PFSK-1 (cell line): Measurements from ENCODE around the gene WSCD2.

Experiments
- FOXP2 ChIP-seq: optimal IDR thresholded peaks from 2 replicates; pipeline ENCODE3; 2011; ENCODE audit warnings: borderline replicate concordance, control low read depth, inconsistent platforms; ENCODE audit not compliant: insufficient read depth; ENCODE audit errors: extremely low read length, extremely low read depth
- POLR2AphosphoS5 ChIP-seq: IDR thresholded peaks from 2 replicates; pipeline ENCODE4 v1.6.1; 2012; ENCODE audit warnings: low read depth, mild to moderate bottlenecking, control low read depth, low read length, moderate library complexity
- SIN3A ChIP-seq: IDR thresholded peaks from 2 replicates; pipeline ENCODE4 v1.6.1; 2012; ENCODE audit warnings: mild to moderate bottlenecking, low read length, moderate library complexity, borderline replicate concordance; ENCODE audit not compliant: insufficient read depth
- TAF1 ChIP-seq: IDR thresholded peaks from 2 replicates; pipeline ENCODE4 v1.6.1; 2012; ENCODE audit warnings: low read length, control low read depth, borderline replicate concordance; ENCODE audit not compliant: insufficient read depth
- TF ChIP-seq, protein P1 (sequence below), 2 experiments: IDR thresholded peaks; 2 replicates each; pipeline versions ENCODE4 v1.6.1 to v1.8.0; 2011 to 2012; ENCODE audit warnings: low read depth in 2 of 2, low read length in 2 of 2, control low read depth in 1 of 2, inconsistent platforms in 1 of 2, mild to moderate bottlenecking in 1 of 2, moderate library complexity in 1 of 2; ENCODE audit not compliant: insufficient read depth in 1 of 2

DNA sequence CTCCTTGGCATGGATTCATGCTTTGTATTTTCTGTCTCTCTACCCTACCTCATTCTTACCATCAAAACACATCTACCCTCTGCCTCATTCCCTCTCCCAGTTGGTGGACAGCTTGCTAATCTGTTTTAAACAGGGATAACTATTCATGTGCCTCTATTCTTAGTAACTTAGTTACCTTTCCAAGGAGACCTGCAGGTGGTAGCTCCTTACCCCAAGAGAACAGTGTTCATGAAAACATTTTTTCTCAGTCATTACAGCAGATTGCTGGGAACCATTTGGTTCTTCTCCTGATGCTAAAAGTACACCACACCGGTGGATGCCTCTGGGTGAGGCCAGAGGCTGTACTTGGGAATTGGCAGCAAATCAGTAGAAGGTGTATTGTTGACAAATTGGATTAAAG is 137.0 kb downstream of the WSCD2 start:
- no peak for TF ChIP-seq TAF1
- no peak for TF ChIP-seq POLR2AphosphoS5
- TF ChIP-seq, protein P1, sequence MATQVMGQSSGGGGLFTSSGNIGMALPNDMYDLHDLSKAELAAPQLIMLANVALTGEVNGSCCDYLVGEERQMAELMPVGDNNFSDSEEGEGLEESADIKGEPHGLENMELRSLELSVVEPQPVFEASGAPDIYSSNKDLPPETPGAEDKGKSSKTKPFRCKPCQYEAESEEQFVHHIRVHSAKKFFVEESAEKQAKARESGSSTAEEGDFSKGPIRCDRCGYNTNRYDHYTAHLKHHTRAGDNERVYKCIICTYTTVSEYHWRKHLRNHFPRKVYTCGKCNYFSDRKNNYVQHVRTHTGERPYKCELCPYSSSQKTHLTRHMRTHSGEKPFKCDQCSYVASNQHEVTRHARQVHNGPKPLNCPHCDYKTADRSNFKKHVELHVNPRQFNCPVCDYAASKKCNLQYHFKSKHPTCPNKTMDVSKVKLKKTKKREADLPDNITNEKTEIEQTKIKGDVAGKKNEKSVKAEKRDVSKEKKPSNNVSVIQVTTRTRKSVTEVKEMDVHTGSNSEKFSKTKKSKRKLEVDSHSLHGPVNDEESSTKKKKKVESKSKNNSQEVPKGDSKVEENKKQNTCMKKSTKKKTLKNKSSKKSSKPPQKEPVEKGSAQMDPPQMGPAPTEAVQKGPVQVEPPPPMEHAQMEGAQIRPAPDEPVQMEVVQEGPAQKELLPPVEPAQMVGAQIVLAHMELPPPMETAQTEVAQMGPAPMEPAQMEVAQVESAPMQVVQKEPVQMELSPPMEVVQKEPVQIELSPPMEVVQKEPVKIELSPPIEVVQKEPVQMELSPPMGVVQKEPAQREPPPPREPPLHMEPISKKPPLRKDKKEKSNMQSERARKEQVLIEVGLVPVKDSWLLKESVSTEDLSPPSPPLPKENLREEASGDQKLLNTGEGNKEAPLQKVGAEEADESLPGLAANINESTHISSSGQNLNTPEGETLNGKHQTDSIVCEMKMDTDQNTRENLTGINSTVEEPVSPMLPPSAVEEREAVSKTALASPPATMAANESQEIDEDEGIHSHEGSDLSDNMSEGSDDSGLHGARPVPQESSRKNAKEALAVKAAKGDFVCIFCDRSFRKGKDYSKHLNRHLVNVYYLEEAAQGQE (IDR thresholded peaks at IDR 0.05; ENCODE audit: insufficient read depth in 1 of 2, low read depth in 2 of 2, low read length in 2 of 2): no peak
- no peak for TF ChIP-seq FOXP2
- no peak for TF ChIP-seq SIN3A
